Hippocampal formation (tissue), 2 donors: ENCODE results near the gene AQP12A.
"Not testable (repeated sequence)": the region's sequence is repeated elsewhere in the genome, so short reads cannot be mapped to it uniquely, and the experiment has no call there.

ENCODE experiments used
- DNase-seq, 2 donors: peaks; one replicate each; lab custom pipeline; 2025; lab: John Stamatoyannopoulos, UW

Gene AQP12A, protein sequence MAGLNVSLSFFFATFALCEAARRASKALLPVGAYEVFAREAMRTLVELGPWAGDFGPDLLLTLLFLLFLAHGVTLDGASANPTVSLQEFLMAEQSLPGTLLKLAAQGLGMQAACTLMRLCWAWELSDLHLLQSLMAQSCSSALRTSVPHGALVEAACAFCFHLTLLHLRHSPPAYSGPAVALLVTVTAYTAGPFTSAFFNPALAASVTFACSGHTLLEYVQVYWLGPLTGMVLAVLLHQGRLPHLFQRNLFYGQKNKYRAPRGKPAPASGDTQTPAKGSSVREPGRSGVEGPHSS

GRCh38 chr2:240691631-240692420 lies at the start of gene AQP12A:
Gene AQP12A (plus strand): TSS chr2:240691866. CDS start chr2:240691914, 48 bp downstream.
- DNase-seq, result not testable (repeated sequence)

GRCh38 chr2:240642061-240642805 lies 49.4 kb upstream of the AQP12A start:
- no peak for DNase-seq

DNA sequence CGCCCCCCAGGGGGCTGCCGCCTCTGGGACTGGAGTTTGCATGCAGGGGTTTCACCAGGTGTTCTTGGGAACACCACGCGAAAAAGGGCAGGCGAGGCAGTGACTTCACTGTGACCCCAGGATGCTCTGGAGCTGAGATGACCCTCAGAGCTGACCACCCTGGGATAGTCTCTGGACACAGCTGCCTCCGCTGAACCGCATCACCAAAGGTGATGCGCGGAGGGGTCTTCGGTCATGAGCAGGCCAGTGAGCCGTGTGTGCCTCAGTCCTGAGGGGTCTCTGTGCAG lies 48.9 kb upstream of the AQP12A start:
- no peak for DNase-seq

DNA sequence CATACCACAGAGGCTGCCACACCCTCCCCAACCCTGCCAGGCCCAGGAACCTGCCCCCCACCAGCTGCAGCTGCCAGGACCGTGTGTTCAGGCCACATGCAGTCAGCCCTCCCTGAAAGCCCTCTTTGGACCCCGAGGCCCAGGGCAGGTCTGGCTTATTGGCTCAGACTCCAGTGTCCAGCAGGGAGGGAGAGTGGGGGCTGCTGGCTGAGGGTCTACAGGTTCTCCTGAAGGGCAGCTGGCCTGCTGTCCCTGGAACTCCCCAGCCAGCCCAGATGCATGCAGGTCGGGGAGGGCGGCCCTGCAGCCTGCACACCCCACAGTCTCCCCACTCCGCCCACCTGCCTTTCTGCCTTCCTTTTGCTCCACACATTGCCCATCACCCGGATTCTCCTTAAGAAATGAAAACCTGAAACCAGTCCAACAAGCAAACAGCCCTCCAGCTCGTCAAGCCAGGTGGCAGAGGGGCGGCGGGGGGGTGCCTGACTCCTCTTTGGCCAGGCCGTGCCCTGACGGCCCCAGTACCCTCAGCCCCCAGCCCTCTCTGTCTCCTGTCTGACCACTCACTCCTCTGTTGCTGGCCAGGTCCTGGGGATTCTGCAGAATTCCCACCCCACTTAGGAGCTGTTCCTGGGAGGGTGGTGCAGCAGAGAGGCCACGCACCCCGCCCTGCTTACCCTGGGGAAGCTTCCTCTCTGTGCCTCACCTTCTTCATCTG lies 48.4 kb upstream of the AQP12A start:
- no peak for DNase-seq

DNA sequence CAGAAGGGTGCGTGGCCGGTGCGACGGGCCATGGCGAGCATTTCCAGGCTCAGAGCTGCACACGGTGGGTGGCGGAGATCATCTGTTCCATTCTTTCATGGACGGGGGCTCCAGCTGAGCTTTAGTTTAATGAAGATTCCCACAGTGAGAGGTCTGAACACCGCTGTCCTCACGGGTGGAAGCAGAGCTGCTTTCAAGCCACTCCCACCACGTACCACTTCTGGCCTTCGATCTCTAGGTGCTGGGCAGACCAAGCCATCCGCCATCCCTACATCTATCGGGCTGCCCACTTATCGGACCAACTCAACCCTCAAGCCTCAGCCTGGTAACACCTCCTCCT lies 47.9 kb upstream of the AQP12A start:
- DNase-seq, result no peak

- DNase-seq, result no peak
Measured at GRCh38 chr2:240644171-240644651, 47.5 kb upstream of the AQP12A start.

- no peak for DNase-seq
Measured at GRCh38 chr2:240644859-240645301, 46.8 kb upstream of the AQP12A start.

GRCh38 chr2:240645346-240645745 lies 46.3 kb upstream of the AQP12A start:
- no peak for DNase-seq

GRCh38 chr2:240645801-240646175 lies 45.9 kb upstream of the AQP12A start:
- no peak for DNase-seq

- DNase-seq, result no peak
Measured at GRCh38 chr2:240646176-240646899, 45.3 kb upstream of the AQP12A start.

DNA sequence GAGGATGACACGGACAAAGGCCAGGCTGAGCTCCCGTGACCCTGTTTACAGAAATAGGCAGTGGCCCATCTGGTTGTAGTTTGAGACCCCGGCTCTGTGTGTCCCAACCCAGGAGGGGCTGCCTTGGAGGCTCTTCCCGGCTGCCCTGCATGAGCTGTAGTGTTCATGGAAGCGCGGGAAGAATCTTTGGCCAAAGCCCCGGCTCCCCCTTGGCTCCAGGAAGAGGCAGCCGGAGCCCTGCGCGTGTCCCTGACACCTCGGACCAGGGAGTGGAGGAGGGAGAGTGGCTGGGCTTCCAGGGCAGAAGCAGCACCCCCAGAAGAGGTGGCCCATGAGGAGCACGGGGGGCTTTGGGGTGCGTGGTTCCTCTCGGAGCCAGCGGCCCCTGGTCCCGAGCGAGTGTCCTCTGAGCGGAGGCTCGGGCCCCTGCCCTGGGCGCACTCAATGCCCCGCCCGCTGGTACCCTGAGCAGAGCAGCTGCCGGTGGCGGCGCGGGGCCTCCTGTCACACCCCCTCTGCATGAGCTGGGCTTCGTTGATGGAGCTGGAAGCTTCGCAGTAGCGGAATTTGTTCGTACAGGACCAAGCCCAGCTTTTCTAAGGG lies 44.7 kb upstream of the AQP12A start:
- DNase-seq, result no peak

DNA sequence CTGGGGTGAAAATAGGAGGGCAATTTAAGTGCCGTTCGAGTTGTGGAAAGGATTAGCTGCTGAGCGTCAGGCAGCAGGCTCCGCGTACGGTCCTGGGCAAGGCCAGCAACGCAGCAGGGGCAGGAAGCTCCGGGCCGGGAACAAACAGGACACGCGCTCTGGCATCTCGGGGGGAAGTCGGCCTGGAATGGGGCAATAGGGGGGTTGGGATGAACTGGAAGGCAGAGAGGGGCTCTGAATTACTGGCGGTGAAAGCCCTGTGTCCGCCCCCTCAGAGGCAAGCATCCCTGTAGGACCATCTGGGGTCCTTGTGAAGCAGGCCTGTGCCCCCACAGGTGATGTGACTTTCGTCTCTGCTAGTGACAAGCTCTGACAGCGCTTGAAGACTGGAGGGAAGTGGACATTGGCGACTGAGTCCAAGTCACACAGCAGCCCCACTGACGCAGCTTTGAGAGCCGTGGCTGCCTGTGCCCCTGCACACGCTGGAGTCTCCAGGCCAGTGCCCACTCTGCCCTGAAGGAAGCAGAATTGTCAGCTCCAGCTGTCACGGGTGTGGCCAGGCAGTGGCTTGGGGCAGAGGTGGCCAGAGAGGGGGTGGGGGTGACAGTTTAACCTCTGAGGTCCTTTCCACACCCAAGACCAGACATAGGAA lies 44.0 kb upstream of the AQP12A start:
- DNase-seq, result no peak

DNA sequence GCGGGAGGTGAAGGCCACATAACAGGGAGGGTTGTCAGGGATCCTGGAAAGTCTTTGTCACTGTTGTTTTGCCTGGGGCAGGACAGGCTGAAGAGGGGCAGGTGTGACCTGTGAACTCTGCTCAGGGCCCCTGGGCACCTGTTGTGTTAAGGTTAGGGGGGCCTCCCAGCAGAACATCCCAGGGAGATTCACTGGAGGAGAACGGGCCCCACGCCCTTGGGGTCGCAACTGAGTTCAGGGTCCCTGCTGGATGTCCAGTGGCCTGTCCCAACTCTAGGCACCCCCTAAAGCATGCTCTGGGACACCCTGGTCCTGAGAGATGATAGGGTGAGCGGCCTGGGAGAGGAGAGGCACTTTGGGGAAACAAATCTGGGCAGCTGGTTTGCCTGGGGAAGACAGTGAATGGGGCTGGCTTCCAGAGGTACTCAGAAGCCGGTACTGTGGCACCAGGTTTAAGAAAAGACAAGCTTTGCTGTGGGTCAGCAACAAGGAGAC lies 43.5 kb upstream of the AQP12A start:
- DNase-seq, result no peak

- no peak for DNase-seq
Measured at GRCh38 chr2:240648650-240649275, 42.9 kb upstream of the AQP12A start.

DNA sequence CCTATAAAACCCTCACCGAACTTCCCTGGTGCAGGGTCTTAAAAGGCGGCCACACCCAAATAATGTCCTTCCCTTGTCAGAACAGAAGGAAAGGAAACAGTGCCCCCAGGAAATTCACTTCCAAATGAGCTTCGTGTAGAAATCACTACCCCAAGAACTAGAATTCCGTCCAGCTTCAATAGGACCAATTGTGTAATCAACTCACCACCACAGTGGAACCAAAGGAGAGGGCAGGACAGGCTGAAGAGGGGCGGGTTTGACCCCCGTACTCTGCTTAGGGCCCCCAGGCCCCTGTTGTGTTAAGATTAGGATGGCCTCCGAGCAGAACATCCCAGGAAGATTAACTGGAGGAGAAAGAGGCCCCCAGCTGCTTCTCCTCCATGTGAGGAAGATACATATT lies 42.3 kb upstream of the AQP12A start:
- no peak for DNase-seq

DNA sequence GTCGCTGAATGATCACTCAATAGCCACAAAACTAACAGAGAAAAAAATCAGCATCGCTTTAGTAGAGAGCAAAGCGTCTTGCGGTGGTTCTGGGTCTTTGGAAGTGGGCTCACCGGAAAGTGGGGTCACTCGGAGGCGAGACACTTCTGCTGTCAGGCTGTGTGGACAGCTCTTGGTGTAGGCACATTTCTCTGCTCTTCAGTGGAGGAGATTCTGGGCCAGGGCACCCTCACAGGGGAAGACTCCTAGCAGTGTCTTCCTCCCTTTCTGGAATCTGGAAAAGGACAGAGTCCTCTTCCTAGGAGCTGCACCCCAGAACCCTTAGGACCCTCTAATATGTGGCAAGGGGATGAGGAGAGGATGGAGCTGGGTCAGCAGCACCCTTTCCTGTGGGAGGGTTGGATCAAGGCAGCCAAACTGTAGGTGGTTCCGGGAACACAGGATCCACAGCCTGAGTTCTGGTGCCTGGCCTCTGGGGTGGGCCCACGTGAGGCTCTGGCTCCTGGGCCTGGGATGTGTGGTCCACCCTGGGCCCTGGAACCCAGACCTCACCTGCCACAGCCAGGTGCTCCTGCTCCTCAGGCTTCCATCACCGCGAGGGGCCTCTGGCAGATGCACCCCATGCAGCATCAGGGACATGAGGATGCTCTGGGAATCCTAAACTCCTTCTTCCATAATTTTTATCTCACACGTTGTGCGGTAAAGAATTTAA lies 41.3 kb upstream of the AQP12A start:
- DNase-seq, result no peak

DNA sequence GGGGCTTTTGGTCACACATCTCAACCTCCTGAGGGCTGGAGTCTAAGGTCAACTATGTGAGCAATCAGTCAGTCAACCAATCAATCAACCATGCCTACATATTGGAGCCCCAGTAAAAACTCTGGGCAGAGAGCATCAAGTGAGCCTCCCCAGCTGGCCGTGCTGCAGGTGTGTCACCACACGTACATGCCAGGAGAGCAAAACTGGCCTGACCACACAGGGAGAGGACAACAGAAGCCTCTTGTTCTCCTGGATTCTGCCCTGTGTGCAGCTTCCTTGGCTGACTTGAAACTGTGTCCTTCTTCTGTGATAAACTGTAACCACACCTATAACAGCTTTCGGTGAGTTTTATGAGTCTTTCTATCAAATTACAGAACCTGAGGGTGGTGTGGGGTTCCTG lies 40.5 kb upstream of the AQP12A start:
- no peak for DNase-seq

DNA sequence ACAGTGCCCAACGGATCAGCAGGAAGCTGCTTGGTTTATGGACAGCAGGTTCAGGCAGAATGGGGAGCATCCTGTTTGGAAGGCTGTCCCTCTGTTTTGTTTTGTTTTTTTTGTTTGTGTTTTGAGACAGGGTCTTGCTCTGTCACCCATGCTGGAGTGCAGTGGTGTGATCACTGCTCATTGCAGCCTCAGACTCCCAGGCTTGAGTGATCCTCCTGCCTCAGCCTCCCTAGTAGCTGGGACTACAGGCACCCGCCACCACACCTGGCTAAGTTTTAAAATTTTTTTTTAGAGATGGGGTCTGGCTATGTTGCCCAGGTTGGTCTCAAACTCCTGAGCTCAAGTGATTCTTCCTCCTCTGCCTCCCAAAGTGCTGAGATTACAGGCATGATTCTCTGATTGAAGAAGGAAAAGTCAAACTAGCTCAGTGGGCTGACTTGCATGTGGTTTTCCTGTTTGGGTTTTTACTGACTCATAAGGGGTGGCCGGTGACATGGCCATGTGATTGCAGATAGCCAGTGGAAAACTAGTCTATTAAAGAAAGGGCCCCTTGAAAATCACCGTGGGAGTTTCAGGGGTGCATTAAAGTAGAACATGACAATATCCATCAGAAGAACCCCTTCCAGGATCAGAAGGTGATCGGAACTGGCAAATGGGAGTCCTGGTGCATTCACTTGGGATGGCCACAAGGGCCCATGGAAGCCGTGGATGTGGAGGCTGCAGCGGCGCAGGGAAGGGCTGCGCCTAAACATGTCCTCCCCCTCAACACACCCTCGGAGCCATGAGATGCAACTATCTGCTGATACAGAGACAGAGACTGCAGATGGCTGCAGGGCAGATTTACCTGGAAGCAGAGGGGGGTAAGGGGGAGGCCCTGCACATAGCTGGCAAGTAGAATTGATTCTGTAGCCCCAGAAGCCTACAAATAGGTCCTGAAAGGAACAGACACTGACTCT lies 35.5 kb upstream of the AQP12A start:
- DNase-seq, result no peak
